ENCODE data around the gene TP53TG5.

Gene TP53TG5

DNA sequence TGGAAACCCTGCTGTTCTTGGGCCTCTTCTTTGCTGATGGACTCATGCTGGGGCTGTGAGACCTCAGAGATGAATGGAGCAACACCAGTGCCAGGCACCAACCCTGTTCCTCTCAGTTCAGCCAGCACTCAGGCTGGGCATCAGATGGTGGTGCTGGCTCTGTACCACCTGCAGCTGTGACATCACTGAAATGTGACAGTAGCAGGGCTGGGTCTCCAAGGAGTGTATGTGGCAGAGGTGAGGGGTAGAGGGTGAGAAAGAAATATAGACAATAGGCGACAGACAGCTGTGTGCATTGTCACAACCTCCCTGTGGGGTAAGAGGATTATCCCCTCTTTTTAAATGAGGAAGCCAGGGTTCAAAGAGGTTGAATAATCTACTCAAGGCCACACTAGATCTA lies at the start of gene TP53TG5:
TSS of gene TP53TG5 (minus strand) at position 135 of the 400 bp plus-strand sequence. CDS start at position 46, 89 bp downstream.
- DNase-seq (ENCODE audit: low spot score): no peak

DNA sequence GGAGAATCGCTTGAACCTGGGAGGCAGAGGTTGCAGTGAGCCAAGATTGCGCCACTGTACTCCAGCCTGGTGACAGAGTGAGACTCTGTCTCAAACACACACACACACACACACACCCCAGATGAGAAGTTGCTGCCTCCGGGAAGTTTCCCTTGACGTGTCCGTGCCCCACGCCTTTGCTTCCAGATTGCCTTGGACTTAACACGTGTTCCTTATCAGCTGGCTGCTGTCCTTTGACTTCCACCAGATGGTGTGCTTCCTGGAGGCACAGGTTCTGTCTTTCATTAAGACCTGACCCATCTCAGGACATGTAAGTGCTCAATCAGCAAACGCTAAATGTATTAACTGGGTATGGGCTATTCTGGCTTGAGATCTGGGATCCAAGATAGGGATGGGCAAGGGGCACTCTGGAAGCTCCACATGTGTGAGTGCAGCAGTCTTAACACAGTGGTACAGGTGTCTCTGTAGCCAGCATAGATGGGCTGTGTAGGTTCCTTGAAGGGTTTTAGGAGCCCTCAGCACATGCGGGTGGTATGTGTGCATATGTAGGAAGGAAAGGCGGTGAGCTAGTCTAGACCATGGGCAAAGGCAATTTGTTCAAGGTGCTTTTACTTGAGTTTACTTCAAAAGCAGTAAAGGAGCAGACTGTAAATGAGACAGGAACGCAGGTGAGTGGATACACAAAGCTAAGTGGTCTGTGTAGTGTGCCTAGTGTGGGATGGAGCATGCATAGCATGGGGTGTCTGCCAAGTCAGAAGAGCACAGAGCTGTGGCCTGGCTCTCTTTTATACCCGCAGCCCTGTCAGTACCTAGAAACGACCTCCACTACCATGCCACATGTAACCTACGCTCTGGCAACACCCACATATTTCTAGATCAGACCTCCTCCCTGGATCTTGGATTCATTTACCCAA lies 49.4 kb upstream of the TP53TG5 start:
- no peak for DNase-seq (ENCODE audit: low spot score)

DNA sequence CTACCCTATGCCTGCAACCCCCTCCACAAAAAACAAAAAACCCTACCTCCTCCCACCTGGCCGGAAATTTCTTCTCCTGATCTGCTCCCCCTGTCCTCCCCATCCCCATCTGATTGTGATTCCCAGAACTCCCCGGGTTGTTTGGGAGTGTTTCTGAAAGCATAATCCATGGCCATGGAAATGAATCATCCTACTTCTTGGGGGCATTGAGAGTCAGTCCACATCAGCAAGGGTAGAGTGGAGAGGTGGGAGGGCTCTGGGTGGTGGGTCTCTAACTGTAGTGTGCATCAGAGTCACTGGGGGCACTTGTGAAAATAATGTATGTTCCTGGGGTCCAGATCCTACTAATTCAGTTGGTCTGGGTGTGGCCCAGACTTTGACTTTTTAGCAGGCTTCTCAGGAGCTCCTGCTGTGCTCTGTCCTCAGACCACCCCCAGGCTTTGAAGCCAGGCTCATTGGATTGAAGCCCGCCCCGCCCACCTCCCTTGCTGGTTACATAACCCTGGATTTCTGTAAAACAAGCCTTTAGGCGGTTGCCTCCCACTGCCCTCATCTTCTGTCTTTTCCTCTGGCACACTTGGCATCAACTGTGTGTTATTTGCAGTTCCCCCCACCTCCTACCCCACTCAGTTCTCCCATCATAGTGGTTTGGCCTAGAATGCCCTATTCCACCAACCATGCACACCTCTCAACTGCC lies 48.3 kb upstream of the TP53TG5 start:
- no peak for DNase-seq (ENCODE audit: low spot score)

DNA sequence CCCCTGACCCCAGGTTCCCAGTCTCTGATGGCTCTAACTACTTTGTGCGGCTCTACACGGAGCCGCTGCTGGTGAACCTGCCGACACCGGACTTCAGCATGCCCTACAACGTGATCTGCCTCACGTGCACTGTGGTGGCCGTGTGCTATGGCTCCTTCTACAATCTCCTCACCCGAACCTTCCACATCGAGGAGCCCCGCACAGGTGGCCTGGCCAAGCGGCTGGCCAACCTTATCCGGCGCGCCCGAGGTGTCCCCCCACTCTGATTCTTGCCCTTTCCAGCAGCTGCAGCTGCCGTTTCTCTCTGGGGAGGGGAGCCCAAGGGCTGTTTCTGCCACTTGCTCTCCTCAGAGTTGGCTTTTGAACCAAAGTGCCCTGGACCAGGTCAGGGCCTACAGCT lies 47.4 kb upstream of the TP53TG5 start:
- DNase-seq (ENCODE audit: low spot score): no peak

DNA sequence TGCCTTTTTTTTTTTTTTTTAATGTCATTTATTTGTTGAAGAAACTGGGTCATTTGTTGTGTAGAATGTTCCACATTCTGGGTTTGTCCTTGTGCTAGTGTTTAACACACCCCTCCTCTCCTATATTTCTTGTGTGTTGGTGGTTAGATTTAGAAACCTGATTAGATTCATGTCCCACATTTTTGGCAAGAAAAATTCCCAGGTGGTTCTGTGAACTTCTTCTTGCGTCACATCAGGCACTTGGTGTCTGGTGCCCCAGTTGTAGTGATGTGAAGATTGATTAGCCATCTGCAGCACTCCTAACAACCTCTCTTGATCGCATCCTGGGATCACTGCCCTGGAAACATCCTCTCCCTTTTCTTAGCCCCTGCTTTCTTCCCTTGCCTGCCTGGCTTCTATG lies 45.6 kb upstream of the TP53TG5 start:
- no peak for DNase-seq (ENCODE audit: low spot score)

DNA sequence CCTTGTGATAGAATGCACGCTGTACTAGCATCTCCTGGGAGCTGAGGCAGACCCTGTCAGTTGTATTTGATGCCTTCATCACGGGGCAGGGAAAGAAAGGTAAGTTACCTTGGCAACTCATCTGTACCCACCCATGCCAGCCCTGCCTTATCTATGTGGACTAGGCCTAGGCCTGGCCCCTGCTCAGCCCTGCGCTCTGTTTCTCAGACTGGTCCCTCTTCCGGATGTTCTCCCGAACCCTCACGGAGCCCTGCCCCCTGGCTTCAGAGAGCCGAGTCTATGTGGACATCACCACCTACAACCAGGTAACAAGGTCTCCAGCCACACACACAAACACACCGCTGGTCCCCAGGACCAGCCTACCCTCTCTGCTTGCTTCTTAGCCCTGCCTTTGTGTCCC lies 42.0 kb upstream of the TP53TG5 start:
- peak; percentile 13 for DNase-seq (ENCODE audit: low spot score)

DNA sequence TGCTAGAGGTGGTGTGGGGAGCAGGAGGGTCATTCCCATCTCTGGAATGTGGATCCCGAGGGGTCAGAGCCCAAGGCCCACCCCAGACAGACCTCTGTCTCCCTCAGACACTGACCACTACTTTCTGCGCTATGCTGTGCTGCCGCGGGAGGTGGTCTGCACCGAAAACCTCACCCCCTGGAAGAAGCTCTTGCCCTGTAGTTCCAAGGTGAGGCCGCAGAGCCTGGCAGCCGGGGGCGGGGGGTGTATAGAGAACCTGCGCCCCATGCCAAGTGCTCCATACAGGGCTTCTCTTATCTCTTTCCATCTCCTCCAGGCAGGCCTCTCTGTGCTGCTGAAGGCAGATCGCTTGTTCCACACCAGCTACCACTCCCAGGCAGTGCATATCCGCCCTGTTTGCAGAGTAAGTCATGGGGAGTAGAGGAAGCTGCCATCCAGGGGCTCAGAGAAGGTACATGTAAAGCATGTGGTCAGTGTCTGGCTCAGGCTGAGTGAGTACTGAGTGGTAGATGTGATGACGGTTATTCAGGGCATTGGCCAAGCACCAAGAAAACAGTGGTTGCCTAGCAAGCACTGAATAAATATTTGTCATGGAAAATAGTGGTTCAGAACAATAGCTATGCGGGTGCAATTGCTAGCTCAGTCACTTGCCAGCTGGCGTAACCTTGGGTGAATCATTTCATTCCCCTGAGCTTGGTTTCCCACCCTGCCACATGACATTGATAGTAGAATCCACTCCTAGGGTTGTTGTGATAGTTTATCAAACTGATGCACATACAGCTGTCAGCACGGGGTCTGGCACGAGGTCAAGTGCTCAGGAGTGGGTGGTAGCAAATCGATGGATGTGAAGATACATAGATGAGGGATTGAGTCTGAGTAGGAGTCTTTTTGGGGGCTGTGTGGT lies 41.3 kb upstream of the TP53TG5 start:
- DNase-seq (ENCODE audit: low spot score): peak; percentile 29

DNA sequence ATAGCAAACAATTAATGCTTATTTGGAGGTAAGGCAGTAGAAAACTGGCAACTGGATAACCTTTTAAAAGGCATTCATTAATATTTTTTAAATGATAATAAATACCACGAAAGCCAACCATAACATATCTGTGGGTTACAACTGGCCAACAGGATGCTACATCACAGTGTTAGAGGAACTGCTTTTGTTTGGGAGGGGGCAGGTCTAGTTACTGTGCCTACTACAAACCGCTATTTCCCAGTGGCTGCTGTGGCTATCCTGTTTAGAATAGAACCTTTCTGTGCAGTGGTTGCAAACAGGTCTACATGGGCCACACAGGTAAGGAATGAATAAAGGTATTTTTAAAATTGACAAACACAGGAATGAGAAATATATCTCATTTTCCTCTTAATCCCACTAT lies 38.8 kb upstream of the TP53TG5 start:
- DNase-seq (ENCODE audit: low spot score): no peak

DNA sequence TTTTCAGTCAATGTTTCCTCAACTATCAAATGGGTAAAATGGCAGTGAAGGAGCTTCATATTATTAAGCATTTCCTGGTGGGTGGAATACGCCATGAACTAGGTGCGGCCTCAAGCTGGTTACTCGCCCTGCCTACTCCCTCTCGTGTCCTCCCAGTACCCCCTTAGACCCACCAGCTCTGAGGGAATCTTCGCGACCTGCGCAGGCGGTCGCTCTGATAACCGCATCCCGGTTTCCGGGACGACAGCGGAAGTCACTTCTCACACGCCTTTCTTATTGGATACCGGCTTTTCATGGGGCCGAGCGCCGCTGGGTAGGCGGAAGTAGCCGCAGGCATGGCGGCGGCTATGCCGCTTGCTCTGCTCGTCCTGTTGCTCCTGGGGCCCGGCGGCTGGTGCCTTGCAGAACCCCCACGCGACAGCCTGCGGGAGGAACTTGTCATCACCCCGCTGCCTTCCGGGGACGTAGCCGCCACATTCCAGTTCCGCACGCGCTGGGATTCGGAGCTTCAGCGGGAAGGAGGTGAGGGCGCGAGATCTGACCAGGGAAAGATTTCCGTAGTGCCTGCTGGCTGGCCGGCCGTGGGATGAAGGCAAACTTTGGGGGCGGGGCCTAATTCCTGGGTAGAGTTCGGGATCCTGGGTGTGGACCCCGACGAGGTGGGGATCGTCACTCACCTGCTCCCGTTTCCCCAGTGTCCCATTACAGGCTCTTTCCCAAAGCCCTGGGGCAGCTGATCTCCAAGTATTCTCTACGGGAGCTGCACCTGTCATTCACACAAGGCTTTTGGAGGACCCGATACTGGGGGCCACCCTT lies 37.9 kb upstream of the TP53TG5 start, which contains the start of gene PIGT:
TSS of gene PIGT (plus strand) at position 320 of the 816 bp plus-strand sequence. CDS start at position 336, 16 bp downstream.
- peak; percentile 86 for DNase-seq (ENCODE audit: low spot score)

DNA sequence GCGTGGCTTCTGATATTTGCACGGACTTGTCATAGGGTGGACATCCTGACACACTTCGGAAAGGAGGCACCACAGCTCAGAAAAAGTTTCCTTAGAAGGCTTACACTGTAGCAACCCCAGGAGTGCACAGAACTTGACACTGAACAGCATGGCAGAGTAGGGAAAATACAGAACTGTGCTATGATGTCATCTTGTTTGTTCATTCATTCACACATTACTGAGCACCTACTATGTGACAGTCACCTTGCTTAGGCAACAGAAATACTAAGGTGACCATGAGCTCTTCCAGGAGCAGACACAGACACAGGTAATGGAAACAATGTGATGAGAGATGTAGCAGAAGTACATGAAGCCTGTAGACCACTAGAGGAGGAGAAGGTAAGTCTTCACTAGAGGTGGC lies 35.4 kb upstream of the TP53TG5 start:
- DNase-seq (ENCODE audit: low spot score): no peak

DNA sequence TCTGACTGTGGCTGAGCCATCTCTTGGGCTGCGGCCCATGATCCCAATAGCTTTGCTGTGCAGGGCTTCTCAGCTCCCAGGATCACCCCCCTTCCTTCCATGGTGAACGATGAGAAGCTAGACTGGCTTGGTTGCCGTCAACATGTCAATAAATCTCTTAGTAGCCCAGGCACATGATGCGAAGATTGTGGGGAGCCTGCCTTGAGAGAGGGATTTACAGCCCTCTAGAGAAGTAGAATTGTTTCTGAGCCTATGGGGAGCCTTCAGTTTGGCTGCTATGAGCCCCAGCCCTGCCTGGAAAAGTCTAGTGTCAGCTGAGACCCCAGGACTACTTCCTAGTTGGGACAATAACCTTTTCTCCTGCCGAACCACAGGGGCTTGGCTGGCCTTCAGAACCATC lies 34.5 kb upstream of the TP53TG5 start:
- DNase-seq (ENCODE audit: low spot score): no peak

DNA sequence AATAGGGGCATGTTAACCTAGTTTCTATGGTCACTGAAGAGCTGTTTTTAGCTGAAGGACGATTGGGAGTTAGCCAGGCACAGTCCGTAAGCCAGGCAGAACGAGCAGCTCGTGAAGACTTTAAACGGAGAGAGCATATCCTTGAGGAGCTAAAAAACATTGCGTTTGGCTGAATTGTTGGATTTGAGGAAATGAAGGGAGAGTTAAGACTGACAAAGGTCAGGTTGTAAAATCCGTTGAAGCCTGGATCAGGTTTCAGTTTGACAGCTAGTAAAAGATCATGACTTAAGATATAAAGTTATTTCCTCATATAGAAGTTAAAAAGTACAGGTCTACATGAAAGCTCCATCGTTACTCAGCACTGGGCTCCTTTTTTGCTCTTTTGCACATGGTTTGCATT lies 32.8 kb upstream of the TP53TG5 start:
- no peak for DNase-seq (ENCODE audit: low spot score)

DNA sequence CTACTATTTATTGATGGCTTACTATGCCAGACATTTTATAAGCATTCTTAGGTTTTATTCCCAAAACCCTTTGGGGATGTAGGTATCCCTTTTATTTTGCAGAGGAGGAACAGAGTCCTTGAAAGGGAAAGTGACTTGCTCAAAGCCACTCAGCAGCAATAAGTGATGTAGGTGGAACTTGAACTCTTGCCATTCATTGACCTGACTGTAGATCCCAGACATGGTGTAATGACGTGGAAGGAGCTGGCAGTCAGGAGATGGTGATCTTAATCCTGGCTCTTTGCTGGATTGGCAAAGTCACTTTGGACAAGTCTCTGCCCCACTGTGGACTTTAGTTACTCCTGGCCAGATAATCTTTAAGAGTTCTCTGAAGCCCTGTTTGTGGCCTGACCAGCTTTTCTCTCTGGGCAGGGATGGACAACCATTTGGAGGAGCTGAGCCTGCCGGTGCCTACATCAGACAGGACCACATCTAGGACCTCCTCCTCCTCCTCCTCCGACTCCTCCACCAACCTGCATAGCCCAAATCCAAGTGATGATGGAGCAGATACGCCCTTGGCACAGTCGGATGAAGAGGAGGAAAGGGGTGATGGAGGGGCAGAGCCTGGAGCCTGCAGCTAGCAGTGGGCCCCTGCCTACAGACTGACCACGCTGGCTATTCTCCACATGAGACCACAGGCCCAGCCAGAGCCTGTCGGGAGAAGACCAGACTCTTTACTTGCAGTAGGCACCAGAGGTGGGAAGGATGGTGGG lies 31.6 kb upstream of the TP53TG5 start:
- no peak for DNase-seq (ENCODE audit: low spot score)

DNA sequence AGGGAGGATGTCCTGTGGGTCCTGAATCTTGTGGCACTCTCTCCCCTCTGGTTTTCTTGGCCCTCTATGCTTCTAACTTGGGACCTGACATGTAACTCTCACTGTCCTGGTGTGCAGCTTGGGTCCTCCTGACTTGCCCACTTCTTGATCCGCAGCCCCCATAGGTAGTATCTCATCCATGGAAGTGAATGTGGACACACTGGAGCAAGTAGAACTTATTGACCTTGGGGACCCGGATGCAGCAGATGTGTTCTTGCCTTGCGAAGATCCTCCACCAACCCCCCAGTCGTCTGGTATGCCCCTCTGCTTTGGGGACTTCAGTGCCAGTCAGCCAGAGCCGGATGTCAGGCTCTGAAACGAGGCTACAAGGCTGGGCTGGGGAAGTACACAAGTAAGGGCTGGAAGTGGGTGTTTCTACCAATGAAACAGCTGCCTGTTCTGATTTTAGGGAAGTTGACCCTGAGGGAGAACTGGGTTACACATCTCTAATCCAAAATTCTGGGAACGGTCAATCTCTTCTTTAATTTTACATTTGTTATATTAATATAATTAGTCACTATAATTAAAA lies 30.6 kb upstream of the TP53TG5 start:
- DNase-seq (ENCODE audit: low spot score): no peak

DNA sequence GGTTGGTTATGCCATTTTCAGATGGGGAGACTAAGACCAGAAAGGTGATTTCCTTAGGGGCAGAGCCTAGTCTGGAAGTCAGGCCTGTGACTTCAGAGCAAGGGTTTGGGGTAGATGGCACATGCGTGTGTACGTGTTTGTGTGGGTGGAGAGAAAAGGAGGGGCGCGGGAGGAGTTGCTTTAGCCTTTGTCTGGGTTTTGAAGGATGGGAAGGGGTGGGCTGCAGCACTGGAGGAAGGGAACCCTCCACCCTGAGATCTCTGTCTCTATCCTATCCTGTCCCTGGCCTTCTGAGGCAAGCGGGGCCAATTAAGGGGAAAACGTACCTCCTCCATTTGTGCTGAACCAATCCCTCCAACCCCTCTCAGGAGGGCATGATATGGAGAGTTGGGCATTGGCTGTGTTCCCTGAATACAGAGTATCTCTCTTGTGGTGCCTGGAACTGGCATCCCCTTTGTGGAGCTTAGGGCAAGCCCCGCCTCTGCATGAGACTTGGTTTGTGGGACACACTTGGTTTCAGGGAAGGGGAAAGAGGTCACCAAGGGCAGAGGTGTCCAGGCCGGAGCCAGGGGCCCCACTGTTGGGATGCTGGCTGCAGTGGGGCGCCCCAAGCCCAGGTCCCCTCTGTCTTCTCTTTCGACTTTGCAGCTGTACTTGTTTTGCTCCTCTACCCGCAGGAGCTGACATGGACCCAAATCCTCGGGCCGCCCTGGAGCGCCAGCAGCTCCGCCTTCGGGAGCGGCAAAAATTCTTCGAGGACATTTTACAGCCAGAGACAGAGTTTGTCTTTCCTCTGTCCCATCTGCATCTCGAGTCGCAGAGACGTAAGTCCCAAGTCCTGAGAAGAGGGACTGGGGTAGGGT lies 29.9 kb upstream of the TP53TG5 start, which contains the start of gene DBNDD2:
TSS of gene DBNDD2 (plus strand) at position 507 of the 863 bp plus-strand sequence. CDS start at position 686, 179 bp downstream.
- no peak for DNase-seq (ENCODE audit: low spot score)

DNA sequence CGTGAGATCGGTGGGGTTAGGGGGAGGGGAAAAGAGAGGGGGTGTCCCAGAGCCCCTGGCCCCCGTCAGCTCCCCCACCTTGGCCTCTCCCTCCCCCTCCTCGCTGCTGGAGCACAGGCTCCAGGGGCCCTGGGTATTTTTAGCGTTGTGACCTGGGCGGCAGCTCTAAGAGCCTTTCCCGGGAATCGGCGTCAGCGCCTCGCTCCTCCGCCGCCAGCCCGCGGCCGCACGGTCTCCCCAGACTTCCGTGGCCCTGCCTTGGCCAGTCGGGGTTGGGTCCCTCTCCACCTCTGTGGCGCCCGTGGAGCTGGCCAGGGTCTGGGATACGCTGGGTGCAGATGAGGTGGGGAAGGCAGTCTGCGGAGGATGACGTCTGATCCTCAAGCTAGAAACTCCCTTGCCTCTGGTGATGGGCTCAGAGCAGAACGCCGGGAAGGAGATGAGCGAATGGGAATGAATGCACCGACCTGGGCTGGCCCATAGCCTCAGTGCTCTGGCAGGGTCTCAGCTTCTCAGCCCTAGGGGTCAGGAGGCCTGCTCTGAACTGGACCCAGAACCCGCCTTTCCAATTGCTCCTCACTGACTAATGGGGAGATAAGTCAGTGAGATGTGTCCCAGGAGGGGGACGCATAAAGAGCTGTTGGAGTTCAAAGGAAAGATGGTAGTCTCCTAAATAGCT lies 29.1 kb upstream of the TP53TG5 start:
- DNase-seq (ENCODE audit: low spot score): peak; percentile 64

DNA sequence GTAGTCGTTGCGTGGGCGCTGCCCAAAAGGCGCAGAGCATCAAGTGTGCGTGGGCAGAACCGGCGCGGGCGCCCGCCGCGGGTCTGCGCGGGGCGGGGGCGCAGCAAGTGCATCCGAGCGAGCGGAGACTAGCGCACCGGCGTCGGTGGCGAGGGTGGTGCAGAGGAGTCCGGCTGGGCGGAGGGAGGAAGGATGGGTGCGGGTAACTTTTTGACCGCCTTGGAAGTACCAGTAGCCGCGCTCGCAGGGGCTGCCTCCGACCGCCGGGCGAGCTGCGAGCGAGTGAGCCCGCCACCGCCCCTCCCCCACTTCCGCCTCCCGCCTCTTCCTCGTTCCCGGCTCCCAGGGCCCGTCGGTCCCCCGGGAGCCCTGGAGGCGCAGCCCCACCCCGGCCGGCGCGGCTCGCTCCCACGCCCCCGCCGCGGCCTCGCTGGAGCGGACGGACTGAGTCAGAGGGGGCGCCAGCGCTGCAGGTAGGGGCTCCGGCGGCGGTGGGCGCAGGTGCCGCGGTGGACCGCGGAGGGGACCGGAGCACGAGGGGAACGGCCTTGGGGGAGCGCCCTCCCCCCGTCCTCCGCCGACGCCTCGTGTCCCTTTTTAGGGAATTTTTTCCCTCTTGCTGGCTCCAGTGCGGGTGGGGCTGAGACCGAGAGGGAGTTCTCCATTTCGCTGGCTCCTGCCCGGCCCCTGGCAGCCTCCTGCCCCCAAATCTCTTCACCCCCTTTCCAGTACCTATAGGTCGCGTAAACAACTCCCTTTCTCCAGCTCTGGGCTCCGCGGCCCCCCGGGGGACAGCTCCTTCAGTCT lies 28.3 kb upstream of the TP53TG5 start:
- peak; percentile 76 for DNase-seq (ENCODE audit: low spot score)

All from ecto neural progenitor cell (in vitro differentiated cells).